Thyroid gland (tissue), 4 donors: ENCODE data around the gene EBF3.

Source experiments
- POLR2A ChIP-seq, 2 donors: fragments of 450-650 bp; IDR thresholded peaks; one replicate each; pipeline ENCODE4 v1.6.1; 2017; ENCODE audit warnings: antibody characterized with exemption in 2 of 2, mild to moderate bottlenecking in 2 of 2, moderate library complexity in 1 of 2
- TF ChIP-seq, protein P1 (sequence below), 6 experiments: fragments of 200-600 bp in 3 of 6; fragments of 450-650 bp in 3 of 6; sonication (generic) in 3 of 6; IDR thresholded peaks; one replicate each; pipeline ENCODE4 v1.5.1; 2016 to 2019; ENCODE audit warnings: antibody characterized with exemption in 6 of 6, mild to moderate bottlenecking in 2 of 6, inconsistent platforms in 1 of 6, moderate library complexity in 1 of 6

DNA sequence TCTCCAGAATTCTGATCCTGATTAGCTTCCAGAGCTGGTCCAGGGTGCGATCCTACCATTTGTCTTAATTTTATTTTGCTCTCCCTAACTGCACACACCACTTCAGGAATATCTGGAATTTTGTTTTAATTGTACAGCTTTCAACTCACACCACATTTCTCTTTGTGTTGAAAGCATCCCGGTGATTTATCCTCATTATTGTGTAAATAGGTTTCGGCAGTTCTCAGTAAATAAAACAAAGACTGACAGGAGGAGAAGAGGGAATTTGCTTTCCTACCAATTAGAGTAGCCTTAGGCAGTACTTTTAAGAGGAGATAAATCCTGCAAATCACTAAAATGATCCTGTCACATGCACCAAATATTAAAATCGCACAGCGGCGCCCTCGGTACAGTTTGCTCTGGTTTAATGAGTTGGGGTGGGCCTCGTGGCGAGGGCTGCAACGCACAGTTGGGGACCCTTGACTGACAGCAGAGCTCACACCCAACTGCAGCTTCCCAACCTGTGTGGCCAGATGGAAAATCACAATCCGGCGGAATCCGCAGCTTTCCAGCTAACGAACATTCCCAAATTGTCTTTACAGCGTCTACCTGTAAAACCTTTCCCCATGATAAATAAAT, 62.6 kb downstream of the EBF3 start:
- TF ChIP-seq, protein P1, sequence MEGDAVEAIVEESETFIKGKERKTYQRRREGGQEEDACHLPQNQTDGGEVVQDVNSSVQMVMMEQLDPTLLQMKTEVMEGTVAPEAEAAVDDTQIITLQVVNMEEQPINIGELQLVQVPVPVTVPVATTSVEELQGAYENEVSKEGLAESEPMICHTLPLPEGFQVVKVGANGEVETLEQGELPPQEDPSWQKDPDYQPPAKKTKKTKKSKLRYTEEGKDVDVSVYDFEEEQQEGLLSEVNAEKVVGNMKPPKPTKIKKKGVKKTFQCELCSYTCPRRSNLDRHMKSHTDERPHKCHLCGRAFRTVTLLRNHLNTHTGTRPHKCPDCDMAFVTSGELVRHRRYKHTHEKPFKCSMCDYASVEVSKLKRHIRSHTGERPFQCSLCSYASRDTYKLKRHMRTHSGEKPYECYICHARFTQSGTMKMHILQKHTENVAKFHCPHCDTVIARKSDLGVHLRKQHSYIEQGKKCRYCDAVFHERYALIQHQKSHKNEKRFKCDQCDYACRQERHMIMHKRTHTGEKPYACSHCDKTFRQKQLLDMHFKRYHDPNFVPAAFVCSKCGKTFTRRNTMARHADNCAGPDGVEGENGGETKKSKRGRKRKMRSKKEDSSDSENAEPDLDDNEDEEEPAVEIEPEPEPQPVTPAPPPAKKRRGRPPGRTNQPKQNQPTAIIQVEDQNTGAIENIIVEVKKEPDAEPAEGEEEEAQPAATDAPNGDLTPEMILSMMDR (IDR thresholded peaks at IDR 0.05): no peak
- no peak for TF ChIP-seq POLR2A (IDR thresholded peaks at IDR 0.05)
